Measurements from ENCODE around the gene DNAJC25.

DNA sequence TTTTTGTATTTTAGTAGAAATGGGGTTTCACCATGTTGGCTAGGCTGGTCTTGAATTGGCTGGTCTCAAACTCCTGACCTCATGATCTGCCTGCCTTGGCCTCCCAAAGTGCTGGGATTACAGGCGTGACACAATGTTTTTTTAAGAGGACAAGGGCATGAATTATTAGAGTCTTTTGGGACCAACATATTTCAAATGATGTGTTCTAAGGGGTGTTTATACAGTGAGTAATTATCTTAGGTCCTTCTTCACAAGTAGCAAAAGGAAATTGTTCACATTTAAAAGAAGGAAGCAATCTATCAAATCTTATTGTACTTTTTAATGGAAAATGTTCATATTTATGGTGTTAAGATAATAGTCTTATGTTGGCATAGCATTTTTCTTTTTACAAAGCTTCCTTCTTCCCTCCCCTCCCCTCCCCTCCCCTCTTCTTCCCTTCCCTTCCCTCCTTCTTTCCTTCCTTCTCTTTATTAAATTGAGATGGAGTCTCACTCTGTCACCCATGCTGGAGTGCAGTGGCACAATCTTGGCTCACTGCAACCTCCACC lies 37.0 kb downstream of the DNAJC25 start:
- TF ChIP-seq, protein P1, sequence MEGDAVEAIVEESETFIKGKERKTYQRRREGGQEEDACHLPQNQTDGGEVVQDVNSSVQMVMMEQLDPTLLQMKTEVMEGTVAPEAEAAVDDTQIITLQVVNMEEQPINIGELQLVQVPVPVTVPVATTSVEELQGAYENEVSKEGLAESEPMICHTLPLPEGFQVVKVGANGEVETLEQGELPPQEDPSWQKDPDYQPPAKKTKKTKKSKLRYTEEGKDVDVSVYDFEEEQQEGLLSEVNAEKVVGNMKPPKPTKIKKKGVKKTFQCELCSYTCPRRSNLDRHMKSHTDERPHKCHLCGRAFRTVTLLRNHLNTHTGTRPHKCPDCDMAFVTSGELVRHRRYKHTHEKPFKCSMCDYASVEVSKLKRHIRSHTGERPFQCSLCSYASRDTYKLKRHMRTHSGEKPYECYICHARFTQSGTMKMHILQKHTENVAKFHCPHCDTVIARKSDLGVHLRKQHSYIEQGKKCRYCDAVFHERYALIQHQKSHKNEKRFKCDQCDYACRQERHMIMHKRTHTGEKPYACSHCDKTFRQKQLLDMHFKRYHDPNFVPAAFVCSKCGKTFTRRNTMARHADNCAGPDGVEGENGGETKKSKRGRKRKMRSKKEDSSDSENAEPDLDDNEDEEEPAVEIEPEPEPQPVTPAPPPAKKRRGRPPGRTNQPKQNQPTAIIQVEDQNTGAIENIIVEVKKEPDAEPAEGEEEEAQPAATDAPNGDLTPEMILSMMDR (CRISPR knock-in tag; IDR thresholded peaks at IDR 0.05), result no peak
- TF ChIP-seq ZNF331 (CRISPR knock-in tag; IDR thresholded peaks at IDR 0.05) (no peak), EP300 (IDR thresholded peaks at IDR 0.05; ENCODE audit: low read depth in 2 of 2, low read length in 2 of 2) (no peak), EP300 (CRISPR knock-in tag; IDR thresholded peaks at IDR 0.05; ENCODE audit: borderline replicate concordance) (no peak), ZSCAN21 (CRISPR knock-in tag; IDR thresholded peaks at IDR 0.05; ENCODE audit: borderline replicate concordance) (no peak), BHLHE40 (IDR thresholded peaks at IDR 0.05; ENCODE audit: low read length) (no peak), CREM (IDR thresholded peaks at IDR 0.05) (no peak), CREM (CRISPR knock-in tag; IDR thresholded peaks at IDR 0.05) (no peak), MAZ (IDR thresholded peaks at IDR 0.05; ENCODE audit: borderline replicate concordance, low read depth, low read length) (no peak), MAZ (CRISPR knock-in tag; IDR thresholded peaks at IDR 0.05; ENCODE audit: low read depth) (no peak)
- TF ChIP-seq, protein P2, sequence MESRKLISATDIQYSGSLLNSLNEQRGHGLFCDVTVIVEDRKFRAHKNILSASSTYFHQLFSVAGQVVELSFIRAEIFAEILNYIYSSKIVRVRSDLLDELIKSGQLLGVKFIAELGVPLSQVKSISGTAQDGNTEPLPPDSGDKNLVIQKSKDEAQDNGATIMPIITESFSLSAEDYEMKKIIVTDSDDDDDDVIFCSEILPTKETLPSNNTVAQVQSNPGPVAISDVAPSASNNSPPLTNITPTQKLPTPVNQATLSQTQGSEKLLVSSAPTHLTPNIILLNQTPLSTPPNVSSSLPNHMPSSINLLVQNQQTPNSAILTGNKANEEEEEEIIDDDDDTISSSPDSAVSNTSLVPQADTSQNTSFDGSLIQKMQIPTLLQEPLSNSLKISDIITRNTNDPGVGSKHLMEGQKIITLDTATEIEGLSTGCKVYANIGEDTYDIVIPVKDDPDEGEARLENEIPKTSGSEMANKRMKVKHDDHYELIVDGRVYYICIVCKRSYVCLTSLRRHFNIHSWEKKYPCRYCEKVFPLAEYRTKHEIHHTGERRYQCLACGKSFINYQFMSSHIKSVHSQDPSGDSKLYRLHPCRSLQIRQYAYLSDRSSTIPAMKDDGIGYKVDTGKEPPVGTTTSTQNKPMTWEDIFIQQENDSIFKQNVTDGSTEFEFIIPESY (CRISPR knock-in tag; IDR thresholded peaks at IDR 0.05), result no peak
- TF ChIP-seq, protein P3, sequence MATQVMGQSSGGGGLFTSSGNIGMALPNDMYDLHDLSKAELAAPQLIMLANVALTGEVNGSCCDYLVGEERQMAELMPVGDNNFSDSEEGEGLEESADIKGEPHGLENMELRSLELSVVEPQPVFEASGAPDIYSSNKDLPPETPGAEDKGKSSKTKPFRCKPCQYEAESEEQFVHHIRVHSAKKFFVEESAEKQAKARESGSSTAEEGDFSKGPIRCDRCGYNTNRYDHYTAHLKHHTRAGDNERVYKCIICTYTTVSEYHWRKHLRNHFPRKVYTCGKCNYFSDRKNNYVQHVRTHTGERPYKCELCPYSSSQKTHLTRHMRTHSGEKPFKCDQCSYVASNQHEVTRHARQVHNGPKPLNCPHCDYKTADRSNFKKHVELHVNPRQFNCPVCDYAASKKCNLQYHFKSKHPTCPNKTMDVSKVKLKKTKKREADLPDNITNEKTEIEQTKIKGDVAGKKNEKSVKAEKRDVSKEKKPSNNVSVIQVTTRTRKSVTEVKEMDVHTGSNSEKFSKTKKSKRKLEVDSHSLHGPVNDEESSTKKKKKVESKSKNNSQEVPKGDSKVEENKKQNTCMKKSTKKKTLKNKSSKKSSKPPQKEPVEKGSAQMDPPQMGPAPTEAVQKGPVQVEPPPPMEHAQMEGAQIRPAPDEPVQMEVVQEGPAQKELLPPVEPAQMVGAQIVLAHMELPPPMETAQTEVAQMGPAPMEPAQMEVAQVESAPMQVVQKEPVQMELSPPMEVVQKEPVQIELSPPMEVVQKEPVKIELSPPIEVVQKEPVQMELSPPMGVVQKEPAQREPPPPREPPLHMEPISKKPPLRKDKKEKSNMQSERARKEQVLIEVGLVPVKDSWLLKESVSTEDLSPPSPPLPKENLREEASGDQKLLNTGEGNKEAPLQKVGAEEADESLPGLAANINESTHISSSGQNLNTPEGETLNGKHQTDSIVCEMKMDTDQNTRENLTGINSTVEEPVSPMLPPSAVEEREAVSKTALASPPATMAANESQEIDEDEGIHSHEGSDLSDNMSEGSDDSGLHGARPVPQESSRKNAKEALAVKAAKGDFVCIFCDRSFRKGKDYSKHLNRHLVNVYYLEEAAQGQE (IDR thresholded peaks at IDR 0.05; ENCODE audit: borderline replicate concordance in 1 of 2, low read depth in 1 of 2, low read length in 2 of 2), result no peak
- TF ChIP-seq, protein P4, sequence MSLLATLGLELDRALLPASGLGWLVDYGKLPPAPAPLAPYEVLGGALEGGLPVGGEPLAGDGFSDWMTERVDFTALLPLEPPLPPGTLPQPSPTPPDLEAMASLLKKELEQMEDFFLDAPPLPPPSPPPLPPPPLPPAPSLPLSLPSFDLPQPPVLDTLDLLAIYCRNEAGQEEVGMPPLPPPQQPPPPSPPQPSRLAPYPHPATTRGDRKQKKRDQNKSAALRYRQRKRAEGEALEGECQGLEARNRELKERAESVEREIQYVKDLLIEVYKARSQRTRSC (CRISPR knock-in tag; IDR thresholded peaks at IDR 0.05; ENCODE audit: low read depth), result no peak
- TF ChIP-seq, protein P5, sequence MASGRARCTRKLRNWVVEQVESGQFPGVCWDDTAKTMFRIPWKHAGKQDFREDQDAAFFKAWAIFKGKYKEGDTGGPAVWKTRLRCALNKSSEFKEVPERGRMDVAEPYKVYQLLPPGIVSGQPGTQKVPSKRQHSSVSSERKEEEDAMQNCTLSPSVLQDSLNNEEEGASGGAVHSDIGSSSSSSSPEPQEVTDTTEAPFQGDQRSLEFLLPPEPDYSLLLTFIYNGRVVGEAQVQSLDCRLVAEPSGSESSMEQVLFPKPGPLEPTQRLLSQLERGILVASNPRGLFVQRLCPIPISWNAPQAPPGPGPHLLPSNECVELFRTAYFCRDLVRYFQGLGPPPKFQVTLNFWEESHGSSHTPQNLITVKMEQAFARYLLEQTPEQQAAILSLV (CRISPR knock-in tag; IDR thresholded peaks at IDR 0.05; ENCODE audit: borderline replicate concordance), result no peak
- TF ChIP-seq, protein P6, sequence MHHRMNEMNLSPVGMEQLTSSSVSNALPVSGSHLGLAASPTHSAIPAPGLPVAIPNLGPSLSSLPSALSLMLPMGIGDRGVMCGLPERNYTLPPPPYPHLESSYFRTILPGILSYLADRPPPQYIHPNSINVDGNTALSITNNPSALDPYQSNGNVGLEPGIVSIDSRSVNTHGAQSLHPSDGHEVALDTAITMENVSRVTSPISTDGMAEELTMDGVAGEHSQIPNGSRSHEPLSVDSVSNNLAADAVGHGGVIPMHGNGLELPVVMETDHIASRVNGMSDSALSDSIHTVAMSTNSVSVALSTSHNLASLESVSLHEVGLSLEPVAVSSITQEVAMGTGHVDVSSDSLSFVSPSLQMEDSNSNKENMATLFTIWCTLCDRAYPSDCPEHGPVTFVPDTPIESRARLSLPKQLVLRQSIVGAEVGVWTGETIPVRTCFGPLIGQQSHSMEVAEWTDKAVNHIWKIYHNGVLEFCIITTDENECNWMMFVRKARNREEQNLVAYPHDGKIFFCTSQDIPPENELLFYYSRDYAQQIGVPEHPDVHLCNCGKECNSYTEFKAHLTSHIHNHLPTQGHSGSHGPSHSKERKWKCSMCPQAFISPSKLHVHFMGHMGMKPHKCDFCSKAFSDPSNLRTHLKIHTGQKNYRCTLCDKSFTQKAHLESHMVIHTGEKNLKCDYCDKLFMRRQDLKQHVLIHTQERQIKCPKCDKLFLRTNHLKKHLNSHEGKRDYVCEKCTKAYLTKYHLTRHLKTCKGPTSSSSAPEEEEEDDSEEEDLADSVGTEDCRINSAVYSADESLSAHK (CRISPR knock-in tag; IDR thresholded peaks at IDR 0.05; ENCODE audit: borderline replicate concordance), result no peak

Data from HepG2 (cell line).